GM18951 (cell line): ENCODE measurements around the gene PDE11A.

ENCODE experiments used
- POLR2A ChIP-seq: IDR thresholded peaks from 4 replicates; pipeline ENCODE4 v1.6.1; 2011; ENCODE audit warnings: mild to moderate bottlenecking; ENCODE audit not compliant: insufficient read length, insufficient read depth; ENCODE audit errors: extremely low read depth
- in situ Hi-C: fragments of 300-500 bp; cut with MboI; formaldehyde crosslinking; loops from one replicate; pipeline ENCODE4 v1.12.0; 2022; ENCODE audit warnings: low sequenced_read_pairs, mixed read lengths, inconsistent platforms; ENCODE audit not compliant: unreplicated experiment

Gene PDE11A

DNA sequence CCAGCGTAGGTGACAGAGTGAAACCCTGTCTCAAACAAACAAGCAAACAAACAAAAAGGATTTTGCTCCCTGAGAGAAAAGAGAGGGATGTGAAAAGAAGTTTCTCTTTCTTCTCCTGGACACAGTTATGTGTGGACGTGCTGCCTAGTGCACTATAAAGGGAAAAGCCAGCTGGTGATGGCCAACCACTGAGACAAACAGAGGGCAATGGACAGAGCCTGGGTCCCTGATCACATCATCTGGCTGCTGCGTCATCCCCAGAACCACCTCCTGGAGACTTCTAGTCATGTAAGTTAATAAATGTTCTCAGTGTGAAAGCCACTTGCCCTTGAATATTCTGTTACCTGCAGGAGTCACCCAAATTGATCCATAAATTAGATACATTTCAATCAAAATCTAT lies 184.9 kb downstream of the PDE11A start:
- in situ Hi-C loops: no loop called here
- no peak for TF ChIP-seq POLR2A

DNA sequence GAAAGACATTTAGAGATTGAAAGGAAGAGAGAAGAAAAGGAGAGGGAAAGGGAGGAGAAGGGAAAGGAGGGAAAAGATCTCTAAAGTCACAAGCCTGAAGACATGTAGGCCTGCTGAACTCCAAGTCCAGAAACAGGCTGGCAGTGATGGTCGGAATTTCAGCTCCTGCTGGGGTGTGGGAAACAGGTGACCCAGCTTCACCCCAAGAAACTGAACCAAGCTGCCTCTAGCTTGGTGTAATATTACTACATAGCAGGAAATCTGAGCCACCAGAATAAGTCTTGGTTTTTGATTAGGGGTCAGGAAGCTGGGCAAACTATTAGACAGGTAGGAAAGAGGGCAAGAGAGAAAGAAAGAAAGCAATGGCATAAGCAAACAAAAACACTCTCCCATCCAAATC lies 185.8 kb downstream of the PDE11A start:
- in situ Hi-C loops: no loop called here
- no peak for TF ChIP-seq POLR2A

DNA sequence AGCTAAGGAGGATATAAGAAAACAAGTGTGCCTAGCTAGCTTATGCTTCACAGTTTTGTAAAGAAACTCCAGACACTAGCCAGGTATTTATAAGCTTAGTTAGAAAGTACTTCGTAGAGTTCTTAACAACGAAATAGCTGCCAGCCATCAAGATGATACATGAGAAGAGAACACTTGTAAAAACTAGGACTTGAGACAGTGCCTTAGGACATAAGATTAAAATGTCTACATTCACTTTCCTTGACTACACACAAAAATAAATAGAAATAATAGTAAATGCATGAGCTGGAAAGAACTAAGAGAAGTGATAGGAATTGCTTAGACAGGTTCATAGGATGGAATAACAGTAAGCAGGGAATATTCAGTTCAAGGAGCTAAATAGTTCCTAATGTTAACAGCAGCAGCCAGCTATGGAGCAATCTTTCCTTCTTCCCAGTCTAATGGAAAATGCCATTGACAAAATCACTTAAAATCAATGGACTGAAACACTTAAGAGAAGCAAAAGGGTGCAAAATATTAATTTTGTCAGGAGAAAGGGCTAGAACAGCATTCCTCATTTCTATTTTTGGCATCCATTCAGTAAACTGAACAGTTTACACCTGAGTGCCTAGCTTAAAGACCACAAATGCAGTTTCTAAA lies 186.6 kb downstream of the PDE11A start:
- in situ Hi-C loops: no loop called here
- no peak for TF ChIP-seq POLR2A

DNA sequence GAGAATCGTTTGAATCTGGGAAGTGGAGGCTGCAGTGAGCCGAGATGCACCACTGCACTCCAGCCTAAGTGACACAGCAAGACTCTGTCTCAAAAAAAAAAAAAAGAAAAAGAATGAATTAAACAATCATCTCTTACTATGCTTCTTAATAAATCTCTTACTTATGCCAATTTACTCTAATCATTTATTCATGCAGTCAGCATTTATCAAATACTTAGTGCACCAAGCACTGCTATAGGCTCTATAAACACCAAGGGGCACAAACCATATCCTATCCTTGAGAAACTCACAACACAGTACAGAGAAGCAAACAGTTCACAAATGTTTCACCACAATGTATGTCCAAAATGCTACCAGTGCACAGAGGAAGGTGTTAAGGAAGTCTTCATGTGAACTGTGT lies 189.4 kb downstream of the PDE11A start:
- TF ChIP-seq POLR2A: no peak
- in situ Hi-C loops: no loop called here

DNA sequence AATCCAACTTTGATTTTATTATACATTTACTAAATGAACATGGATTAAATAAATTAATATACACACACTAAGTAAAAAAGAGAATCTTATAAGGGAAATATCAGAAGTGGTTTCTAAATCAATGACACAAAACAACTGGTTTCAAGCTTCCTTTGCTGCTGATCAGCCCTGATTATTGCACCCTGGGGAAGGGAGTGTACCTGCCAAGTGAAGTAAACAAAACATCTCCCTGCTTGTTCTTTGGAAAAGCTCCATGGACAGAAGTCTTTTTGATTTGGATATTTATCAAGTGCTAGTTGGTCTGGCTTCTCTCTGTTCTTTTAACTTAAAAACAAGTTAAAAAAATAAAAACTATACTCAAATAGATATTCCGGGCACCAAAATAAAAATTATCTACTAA lies 190.1 kb downstream of the PDE11A start:
- TF ChIP-seq POLR2A: no peak
- in situ Hi-C loops: no loop called here

DNA sequence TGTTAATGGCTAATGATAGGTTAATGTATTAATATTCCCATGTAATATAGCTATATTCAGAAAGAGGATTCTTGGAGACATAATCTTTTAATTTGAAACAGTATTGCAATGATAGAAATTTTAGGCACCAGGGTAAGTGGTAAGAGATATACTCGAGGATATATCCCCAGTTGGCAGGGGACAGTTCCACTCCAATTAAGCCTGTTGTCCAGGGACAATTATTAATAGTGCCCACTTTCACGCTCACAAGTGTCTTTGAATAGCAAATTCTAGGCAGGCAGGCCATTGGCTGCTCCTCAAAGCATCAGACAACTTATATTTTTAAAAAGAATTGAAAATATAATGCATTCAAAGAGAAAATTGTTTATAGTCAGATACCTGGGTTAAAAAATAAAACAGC lies 190.7 kb downstream of the PDE11A start:
- no peak for TF ChIP-seq POLR2A
- in situ Hi-C loops: no loop called here

DNA sequence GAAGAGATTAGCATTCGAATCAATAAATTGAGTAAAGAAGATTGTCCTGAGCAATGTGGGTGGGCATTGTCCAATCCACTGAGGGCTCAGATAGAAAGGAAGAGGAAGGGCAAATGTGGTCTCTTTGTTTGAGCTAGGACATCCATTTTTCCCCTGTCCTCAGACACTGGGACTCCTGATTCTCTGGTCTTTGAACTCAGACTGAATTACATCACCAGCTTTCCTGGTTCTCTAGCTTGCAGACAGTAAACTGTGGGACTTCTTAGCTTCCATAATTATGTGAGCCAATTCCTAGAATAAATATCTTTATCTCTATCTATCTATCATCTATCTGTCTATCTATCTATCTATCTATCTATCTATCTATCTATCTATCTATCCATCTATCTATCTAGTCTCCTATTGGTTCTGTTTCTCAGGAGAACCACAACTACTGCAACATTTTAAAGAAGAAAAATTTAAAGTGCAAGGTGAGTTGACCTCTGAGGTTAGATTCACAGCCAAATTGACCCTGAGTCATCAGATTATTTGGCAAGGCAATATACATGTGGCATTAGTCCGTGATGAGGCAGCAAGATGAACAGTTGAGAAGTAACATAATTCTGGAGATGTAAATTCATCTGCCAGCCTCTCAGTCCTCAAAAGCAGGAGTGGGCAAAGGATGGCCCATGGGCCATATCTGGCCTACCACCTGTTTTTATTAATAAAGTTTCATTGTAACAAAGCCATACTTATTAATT lies 191.4 kb downstream of the PDE11A start:
- TF ChIP-seq POLR2A: no peak
- in situ Hi-C loops: no loop called here

DNA sequence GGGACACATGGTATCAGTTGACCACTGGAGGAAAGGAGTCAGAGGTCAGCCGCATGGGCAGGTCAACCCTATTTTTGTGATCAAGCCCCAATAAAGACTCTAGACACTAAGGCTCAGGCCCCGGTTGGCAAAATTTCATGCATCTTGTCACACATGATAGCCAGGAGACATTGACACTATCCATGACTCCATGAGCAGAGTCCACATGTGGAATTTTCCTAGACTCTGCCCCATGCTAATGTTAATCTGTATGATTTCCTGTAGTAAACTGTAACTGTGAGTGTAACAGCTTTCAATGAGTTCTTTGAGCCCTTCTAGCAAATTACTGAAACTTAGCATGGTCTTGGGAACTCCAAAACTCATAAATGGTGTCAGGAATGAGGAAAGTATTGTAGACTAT lies 192.3 kb downstream of the PDE11A start:
- TF ChIP-seq POLR2A: no peak
- in situ Hi-C loops: no loop called here

DNA sequence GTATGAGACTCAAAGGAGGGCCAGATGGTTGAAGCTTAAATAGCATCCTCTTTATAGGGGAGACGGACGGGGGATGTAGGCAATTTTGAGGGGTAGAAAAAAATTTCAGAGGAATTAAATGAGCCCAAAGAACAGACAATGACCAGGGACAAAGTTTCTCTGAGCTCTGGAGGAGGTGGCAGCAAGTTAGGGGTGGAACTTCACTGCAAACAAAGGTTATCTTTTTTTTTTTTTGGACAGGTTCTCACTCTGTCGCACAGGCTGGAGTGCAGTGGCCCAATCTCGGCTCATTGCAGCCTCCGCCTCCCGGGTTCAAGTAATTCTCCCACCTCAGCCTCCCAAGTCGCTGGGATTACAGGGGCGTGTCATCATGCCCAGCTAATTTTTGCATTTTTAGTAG lies 195.6 kb downstream of the PDE11A start:
- TF ChIP-seq POLR2A: no peak
- in situ Hi-C loops: no loop called here

DNA sequence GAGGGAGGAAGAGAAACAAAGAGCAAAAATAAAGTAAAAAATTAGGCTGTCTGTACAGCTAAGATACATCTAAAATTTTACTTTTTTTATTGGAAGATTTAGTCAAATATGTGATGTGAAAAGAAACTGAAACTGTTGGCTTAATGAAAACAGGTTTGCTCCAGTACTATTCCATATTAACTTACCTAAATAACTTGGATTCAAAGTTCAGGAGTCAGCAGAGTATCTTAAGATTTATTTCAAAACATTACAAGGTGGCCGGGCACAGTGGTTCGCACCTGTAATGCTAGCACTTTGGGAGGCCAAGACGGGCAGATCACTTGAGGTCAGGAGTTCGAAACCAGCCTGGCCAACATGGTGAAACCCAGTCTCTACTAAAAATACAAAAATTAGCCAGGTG lies 197.9 kb downstream of the PDE11A start:
- in situ Hi-C loops: no loop called here
- no peak for TF ChIP-seq POLR2A

DNA sequence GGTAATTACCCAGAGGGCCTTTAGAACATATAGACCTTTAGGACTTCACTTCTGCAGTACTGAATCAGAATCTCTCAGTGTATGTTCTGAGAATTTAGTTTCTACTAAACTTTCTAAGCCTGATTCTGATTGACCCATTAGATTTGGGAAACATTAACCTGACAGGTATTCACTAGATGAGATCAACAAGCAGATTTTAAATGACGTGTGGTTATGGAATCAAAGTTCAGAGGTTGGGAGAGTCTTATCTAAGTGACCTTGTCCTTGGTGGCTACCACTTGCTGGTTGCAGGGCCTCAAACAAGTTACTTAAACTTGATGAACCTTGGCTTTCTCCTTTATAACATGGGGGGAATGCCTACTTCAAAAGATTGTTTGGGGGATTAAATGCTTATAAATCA lies 198.7 kb downstream of the PDE11A start:
- TF ChIP-seq POLR2A: no peak
- in situ Hi-C loops: no loop called here

DNA sequence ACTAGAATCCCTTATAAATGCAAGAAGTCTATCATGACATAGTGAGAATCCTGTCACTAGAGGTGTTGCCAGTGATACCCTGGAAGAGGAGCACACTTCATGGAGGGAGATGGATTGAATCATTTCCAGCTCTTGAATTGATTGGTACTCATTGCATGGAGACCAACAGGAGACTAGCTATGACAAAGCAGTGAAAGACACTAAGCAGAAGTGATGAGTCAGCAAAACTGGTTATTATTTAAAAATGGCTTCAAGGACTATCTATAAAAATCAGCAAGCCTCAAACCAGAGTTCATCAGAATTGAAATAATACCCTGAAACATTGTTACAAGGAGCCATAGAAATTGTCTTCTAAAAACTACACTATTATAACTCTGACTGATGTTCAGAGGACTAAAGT lies 200.3 kb downstream of the PDE11A start:
- in situ Hi-C loops: no loop called here

DNA sequence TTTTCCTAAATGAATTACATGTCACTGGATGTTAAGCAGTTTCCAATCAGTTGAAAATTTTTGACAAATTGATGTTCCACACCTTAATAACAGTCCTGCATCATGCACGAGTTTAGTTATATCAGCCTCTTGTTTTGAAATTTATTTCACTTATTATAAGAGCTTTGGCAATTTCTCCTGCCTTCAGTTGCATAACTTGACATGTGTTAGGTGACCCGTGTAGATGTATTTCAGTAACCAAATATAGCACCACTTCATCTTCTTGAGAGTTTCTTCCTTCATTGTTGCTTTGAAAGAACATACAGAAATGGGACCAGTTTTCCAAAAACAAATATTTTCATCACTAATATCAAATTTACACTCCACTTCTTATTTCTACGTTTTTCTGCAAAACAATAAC lies 202.7 kb downstream of the PDE11A start:
- no peak for TF ChIP-seq POLR2A
- in situ Hi-C loops: no loop called here

More for the DNA sequence above, 200.3 kb downstream of the PDE11A start:
- no peak for TF ChIP-seq POLR2A

DNA sequence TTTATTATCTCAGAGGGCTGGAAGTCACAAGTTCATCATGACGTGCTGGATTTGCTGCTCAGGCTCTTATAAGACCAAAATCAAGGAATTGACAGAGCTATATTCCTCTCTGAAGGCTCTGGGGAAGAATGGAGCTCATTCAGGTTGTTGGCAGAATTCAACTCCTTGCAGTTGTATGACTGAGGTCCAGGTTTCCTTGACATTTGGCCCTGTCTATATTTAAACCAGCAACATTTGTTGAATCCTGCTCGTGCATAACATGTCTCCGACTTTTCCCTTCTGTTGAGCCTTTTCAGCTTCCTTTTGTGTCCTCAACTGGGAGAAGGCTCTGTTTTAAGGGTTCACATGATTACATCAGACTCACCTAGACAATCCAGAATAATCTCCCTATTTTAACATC lies 203.4 kb downstream of the PDE11A start:
- in situ Hi-C loops: no loop called here
- no peak for TF ChIP-seq POLR2A
